Right lobe of liver (tissue), 4 donors: Measurements from ENCODE around the gene SCLT1.

ENCODE experiments used
- POLR2A ChIP-seq: fragments of 450-650 bp; IDR thresholded peaks from one replicate; pipeline ENCODE4 v1.6.1; 2017; ENCODE audit warnings: antibody characterized with exemption, mild to moderate bottlenecking
- TF ChIP-seq, protein P1 (sequence below), 4 donors: fragments of 200-600 bp in 3 of 4; fragments of 450-650 bp in 1 of 4; IDR thresholded peaks; one replicate each; pipeline versions ENCODE4 v1.5.1 to v1.8.0; 2016 to 2022; ENCODE audit warnings: antibody characterized with exemption in 4 of 4, mild to moderate bottlenecking in 2 of 4
- donor health status: DM: no; HTN: no; CAD: no.
- donor health status: DM: no; HTN: no; CAD: no.
- donor health status: DM: no; HTN: yes; CAD: no.

DNA sequence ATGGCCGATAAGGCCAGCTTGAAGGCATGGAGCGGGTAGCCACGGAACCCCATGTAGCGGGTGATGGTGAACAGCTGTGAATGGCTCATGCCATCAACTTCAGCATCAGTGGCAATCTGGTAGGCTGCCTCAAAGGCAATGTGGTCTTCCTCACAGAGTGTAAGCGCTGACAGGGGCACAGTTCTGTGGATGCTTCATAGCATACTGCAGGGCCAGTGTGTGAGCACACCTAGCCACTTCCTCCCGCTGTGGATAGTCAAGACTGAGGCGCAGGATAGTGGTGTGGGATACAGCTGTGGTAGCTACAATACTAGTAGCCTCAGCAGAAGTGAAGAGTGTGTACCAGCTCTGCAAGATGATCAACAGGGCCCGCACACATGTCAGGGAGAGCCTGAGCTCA lies 43.1 kb upstream of the SCLT1 start:
- TF ChIP-seq, protein P1, sequence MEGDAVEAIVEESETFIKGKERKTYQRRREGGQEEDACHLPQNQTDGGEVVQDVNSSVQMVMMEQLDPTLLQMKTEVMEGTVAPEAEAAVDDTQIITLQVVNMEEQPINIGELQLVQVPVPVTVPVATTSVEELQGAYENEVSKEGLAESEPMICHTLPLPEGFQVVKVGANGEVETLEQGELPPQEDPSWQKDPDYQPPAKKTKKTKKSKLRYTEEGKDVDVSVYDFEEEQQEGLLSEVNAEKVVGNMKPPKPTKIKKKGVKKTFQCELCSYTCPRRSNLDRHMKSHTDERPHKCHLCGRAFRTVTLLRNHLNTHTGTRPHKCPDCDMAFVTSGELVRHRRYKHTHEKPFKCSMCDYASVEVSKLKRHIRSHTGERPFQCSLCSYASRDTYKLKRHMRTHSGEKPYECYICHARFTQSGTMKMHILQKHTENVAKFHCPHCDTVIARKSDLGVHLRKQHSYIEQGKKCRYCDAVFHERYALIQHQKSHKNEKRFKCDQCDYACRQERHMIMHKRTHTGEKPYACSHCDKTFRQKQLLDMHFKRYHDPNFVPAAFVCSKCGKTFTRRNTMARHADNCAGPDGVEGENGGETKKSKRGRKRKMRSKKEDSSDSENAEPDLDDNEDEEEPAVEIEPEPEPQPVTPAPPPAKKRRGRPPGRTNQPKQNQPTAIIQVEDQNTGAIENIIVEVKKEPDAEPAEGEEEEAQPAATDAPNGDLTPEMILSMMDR (IDR thresholded peaks at IDR 0.05), result no peak
- no peak for TF ChIP-seq POLR2A
